GM06990 (cell line): ENCODE measurements around the gene KLF3.

Experiments used
- DNase-seq: peaks from one replicate; pipeline ENCODE4 v3.0.0-alpha.2; 2011; ENCODE audit not compliant: insufficient read length; ENCODE audit errors: extremely low read depth
- H3K27me3 ChIP-seq: replicated peaks from 2 replicates; pipeline ENCODE4 v1.6.0; 2011; ENCODE audit warnings: low read length; ENCODE audit not compliant: control insufficient read depth, insufficient read depth
- H3K36me3 ChIP-seq: 2 replicates; pipeline ENCODE4 v1.5.1; 2011; ENCODE audit warnings: low read length; ENCODE audit not compliant: control insufficient read depth, insufficient read depth
- H3K4me3 ChIP-seq: replicated peaks from 2 replicates; pipeline ENCODE4 v1.5.1; 2011; ENCODE audit warnings: low read depth, mild to moderate bottlenecking, control low read depth, low read length
- CTCF ChIP-seq: IDR thresholded peaks from 2 replicates; pipeline ENCODE4 v1.5.1; 2011; ENCODE audit warnings: low read length, control low read depth, mild to moderate bottlenecking, inconsistent platforms; ENCODE audit not compliant: insufficient read depth, poor library complexity, severe bottlenecking

KLF3 gene

GRCh38 chr4:38656111-38656510, 7.9 kb upstream of the KLF3 start:
- no peaks in the 10 kb centered on the region; the same call in none of the 2 replicates for H3K27me3 ChIP-seq
- TF ChIP-seq CTCF, result no peak
- no peaks in the 10 kb centered on the region for H3K36me3 ChIP-seq
- DNase-seq, result no peak
- no peak overlapping the region for H3K4me3 ChIP-seq

- H3K4me3 ChIP-seq, result no peak overlapping the region
- TF ChIP-seq CTCF, result no peak
- H3K27me3 ChIP-seq, result peaks cover 3% of the 10 kb centered on the region
- no peaks in the 10 kb centered on the region for H3K36me3 ChIP-seq
- no peak for DNase-seq
Measured at GRCh38 chr4:38659346-38659745, 4.7 kb upstream of the KLF3 start.

GRCh38 chr4:38660838-38661237, 3.2 kb upstream of the KLF3 start:
- Histone ChIP-seq H3K4me3 (no peak overlapping the region), H3K27me3 (peaks cover 4% of the 10 kb centered on the region), H3K36me3 (no peaks in the 10 kb centered on the region)
- TF ChIP-seq CTCF, result no peak
- DNase-seq, result no peak

- peaks cover 4% of the 10 kb centered on the region for H3K27me3 ChIP-seq
- TF ChIP-seq CTCF, result no peak
Measured at GRCh38 chr4:38661371-38661770, 2.6 kb upstream of the KLF3 start.

GRCh38 chr4:38662522-38663089, 1.4 kb upstream of the KLF3 start:
- H3K4me3 ChIP-seq, result peak overlapping the region; percentile 62
- no peak for DNase-seq
- no peak for TF ChIP-seq CTCF
- no peaks in the 10 kb centered on the region for H3K36me3 ChIP-seq
- H3K27me3 ChIP-seq, result peaks cover 4% of the 10 kb centered on the region

More at GRCh38 chr4:38661371-38661770, 2.6 kb upstream of the KLF3 start:
- Histone ChIP-seq H3K36me3 (no peaks in the 10 kb centered on the region), H3K4me3 (no peak overlapping the region)
- no peak for DNase-seq
